ENCODE measurements around the gene NDUFS7.

GRCh38 chr19:1409204-1410005, 25.7 kb downstream of the NDUFS7 start:
- TF ChIP-seq CTCF (conservative IDR thresholded peaks at IDR 0.05 in 1 of 2, IDR thresholded peaks at IDR 0.05 in 1 of 2; ENCODE audit: extremely low read depth in 1 of 2, insufficient read depth in 1 of 2, low read depth in 1 of 2, low read length in 2 of 2), result no peak
- TF ChIP-seq EZH2 (IDR thresholded peaks at IDR 0.05; ENCODE audit: borderline replicate concordance, low read length), result no peak

All from mammary epithelial cell (primary cell).